Measurements from ENCODE around the gene KCTD3.

DNA sequence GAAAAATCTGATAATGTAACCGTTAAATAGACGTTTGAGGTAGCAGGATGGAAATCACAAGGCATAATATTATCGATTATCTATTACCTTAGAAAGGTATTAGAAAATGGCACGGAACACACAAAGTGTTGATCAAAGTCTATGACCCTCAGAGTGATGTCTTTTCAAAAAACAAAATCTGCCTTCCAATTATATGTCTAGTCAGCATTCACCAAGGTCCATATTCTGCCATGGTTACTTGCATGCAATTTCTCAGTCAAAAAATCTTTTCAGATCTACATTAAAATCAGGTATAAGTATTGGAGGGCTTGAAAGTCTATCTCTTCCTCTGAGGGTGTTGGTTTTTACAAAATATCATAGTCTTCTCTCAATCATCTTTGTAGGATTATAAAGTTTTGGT is 81.9 kb downstream of the KCTD3 start:
- TF ChIP-seq, protein P1, sequence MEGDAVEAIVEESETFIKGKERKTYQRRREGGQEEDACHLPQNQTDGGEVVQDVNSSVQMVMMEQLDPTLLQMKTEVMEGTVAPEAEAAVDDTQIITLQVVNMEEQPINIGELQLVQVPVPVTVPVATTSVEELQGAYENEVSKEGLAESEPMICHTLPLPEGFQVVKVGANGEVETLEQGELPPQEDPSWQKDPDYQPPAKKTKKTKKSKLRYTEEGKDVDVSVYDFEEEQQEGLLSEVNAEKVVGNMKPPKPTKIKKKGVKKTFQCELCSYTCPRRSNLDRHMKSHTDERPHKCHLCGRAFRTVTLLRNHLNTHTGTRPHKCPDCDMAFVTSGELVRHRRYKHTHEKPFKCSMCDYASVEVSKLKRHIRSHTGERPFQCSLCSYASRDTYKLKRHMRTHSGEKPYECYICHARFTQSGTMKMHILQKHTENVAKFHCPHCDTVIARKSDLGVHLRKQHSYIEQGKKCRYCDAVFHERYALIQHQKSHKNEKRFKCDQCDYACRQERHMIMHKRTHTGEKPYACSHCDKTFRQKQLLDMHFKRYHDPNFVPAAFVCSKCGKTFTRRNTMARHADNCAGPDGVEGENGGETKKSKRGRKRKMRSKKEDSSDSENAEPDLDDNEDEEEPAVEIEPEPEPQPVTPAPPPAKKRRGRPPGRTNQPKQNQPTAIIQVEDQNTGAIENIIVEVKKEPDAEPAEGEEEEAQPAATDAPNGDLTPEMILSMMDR (IDR thresholded peaks at IDR 0.05) = no peak
- TF ChIP-seq POLR2A (IDR thresholded peaks at IDR 0.05) = no peak

Data from heart left ventricle (tissue), 13 donors.